DMS 273 (cell line): ENCODE measurements around the gene RAB11FIP2.
"Not testable (repeated sequence)": the region's sequence is repeated elsewhere in the genome, so short reads cannot be mapped to it uniquely, and the experiment has no call there.

Experiments
- DNase-seq: peaks from one replicate; lab custom pipeline; 2025; ENCODE audit not compliant: unreplicated experiment; lab: John Stamatoyannopoulos, UW

RAB11FIP2 gene

GRCh38 chr10:118046395-118047156 is at the start of gene RAB11FIP2:
TSS of gene RAB11FIP2 (minus strand) at chr10:118046941. CDS start at chr10:118046163, 778 bp downstream.
- DNase-seq, result peak; percentile 96

- DNase-seq, result no peak
Measured at GRCh38 chr10:118096022-118096421, 49.3 kb upstream of the RAB11FIP2 start.

GRCh38 chr10:118092209-118092608 is 45.5 kb upstream of the RAB11FIP2 start:
- DNase-seq, result no peak

- no peak for DNase-seq
Measured at GRCh38 chr10:118080817-118081216, 34.1 kb upstream of the RAB11FIP2 start.

GRCh38 chr10:118076705-118077104 is 30.0 kb upstream of the RAB11FIP2 start:
- DNase-seq, result no peak

- DNase-seq, result no peak
Measured at GRCh38 chr10:118072840-118073239, 26.1 kb upstream of the RAB11FIP2 start.

- DNase-seq, result not testable (repeated sequence)
Measured at GRCh38 chr10:118067389-118067788, 20.6 kb upstream of the RAB11FIP2 start.

- no peak for DNase-seq
Measured at GRCh38 chr10:118062798-118063238, 16.1 kb upstream of the RAB11FIP2 start.

GRCh38 chr10:118058371-118058770 is 11.6 kb upstream of the RAB11FIP2 start:
- DNase-seq, result no peak

- no peak for DNase-seq
Measured at GRCh38 chr10:118057361-118057760, 10.6 kb upstream of the RAB11FIP2 start.

GRCh38 chr10:118054383-118054782 is 7.6 kb upstream of the RAB11FIP2 start:
- no peak for DNase-seq

- no peak for DNase-seq
Measured at GRCh38 chr10:118052816-118053215, 6.1 kb upstream of the RAB11FIP2 start.

GRCh38 chr10:118047880-118048279 is 1.1 kb upstream of the RAB11FIP2 start:
- peak; percentile 5 for DNase-seq

GRCh38 chr10:118047157-118047719 is 497 bp upstream of the RAB11FIP2 start:
- DNase-seq, result peak; percentile 15

- peak; percentile 61 for DNase-seq
Measured at GRCh38 chr10:118045837-118046394, 825 bp downstream of the RAB11FIP2 start.

GRCh38 chr10:118045158-118045836 is 1.4 kb downstream of the RAB11FIP2 start:
- DNase-seq, result peak; percentile 7

- DNase-seq, result peak; percentile 4
Measured at GRCh38 chr10:118042827-118043242, 3.9 kb downstream of the RAB11FIP2 start.

- peak; percentile 26 for DNase-seq
Measured at GRCh38 chr10:118042336-118042735, 4.4 kb downstream of the RAB11FIP2 start.

GRCh38 chr10:118041316-118041715 is 5.4 kb downstream of the RAB11FIP2 start:
- DNase-seq, result no peak

- no peak for DNase-seq
Measured at GRCh38 chr10:118036281-118036875, 10.4 kb downstream of the RAB11FIP2 start.

- DNase-seq, result no peak
Measured at GRCh38 chr10:118035354-118036005, 11.3 kb downstream of the RAB11FIP2 start.
